Measurements from ENCODE around the gene NELFE.

GRCh38 chr6:31948306-31948705 lies 10.5 kb downstream of the NELFE start:
- no peak for TF ChIP-seq CTCF (IDR thresholded peaks at IDR 0.05)
- no peak for TF ChIP-seq POLR2A (IDR thresholded peaks at IDR 0.05; ENCODE audit: low read depth)
- no peak for TF ChIP-seq POLR2AphosphoS5 (IDR thresholded peaks at IDR 0.05)
- no peak for TF ChIP-seq EP300 (IDR thresholded peaks at IDR 0.05)

All from esophagus muscularis mucosa (tissue), 4 donors.